Sigmoid colon (tissue), 7 donors: Measurements from ENCODE around the gene NEK4. TPM values are rescaled to one million over a fixed set of nuclear protein-coding genes. Genes with fewer than 3 reads are reported as not detected.

Experiments
- DNase-seq: peaks from one replicate; pipeline ENCODE4 v3.0.0-alpha.2; 2019
- H3K27ac ChIP-seq, 4 donors: fragments of 200-600 bp; sonication (generic); one replicate each; pipeline ENCODE4 v1.5.1; 2016 to 2019; ENCODE audit warnings: mild to moderate bottlenecking in 1 of 4
- H3K27me3 ChIP-seq, 3 donors: fragments of 200-600 bp; sonication (generic); one replicate each; pipeline ENCODE4 v1.5.1; 2019; ENCODE audit warnings: mild to moderate bottlenecking in 1 of 3
- H3K36me3 ChIP-seq, 4 donors: fragments of 200-600 bp; sonication (generic); one replicate each; pipeline ENCODE4 v1.5.1; 2016 to 2019
- H3K4me1 ChIP-seq, 4 donors: fragments of 200-600 bp; sonication (generic); one replicate each; pipeline ENCODE4 v1.5.1; 2017 to 2019
- H3K4me3 ChIP-seq, 4 donors: fragments of 200-600 bp; sonication (generic); one replicate each; pipeline ENCODE4 v1.5.1; 2017 to 2019; ENCODE audit warnings: mild to moderate bottlenecking in 2 of 4, moderate library complexity in 1 of 4
- H3K9me3 ChIP-seq, 4 donors: fragments of 200-600 bp in 3 of 4; sonication (generic) in 3 of 4; one replicate each; pipeline versions ENCODE4 v1.5.1 to v1.6.1; 2013 to 2019
- CTCF ChIP-seq, 4 experiments: fragments of 450-650 bp in 3 of 4; fragments of 200-600 bp in 1 of 4; IDR thresholded peaks; one replicate each; pipeline ENCODE4 v1.5.1; 2016 to 2019; ENCODE audit warnings: antibody characterized with exemption in 4 of 4, mild to moderate bottlenecking in 3 of 4, moderate library complexity in 2 of 4
- EP300 ChIP-seq, 4 donors: sonication (generic); formaldehyde crosslinking; IDR thresholded peaks; one replicate each; pipeline ENCODE4 v1.6.1; 2017; ENCODE audit warnings: antibody characterized with exemption in 4 of 4
- POLR2A ChIP-seq, 2 donors: fragments of 450-650 bp; IDR thresholded peaks; one replicate each; pipeline ENCODE4 v1.6.1; 2016; ENCODE audit warnings: antibody characterized with exemption in 2 of 2, mild to moderate bottlenecking in 2 of 2, moderate library complexity in 2 of 2
- POLR2AphosphoS5 ChIP-seq, 4 donors: sonication (generic); formaldehyde crosslinking; IDR thresholded peaks; one replicate each; pipeline ENCODE4 v1.6.1; 2017; ENCODE audit warnings: antibody characterized with exemption in 4 of 4
- WGBS, 2 donors: extraction: QIAGEN DNeasy Blood & Tissue Kit; methylation state at CpG; one replicate each; pipeline ENCODE4 v1.1.7; 2013; 5-methylcytosine and 5-hydroxymethylcytosine counted together
- intact Hi-C: fragments of 100-400 bp; cut with DNase I; formaldehyde crosslinking; loops from one replicate; pipeline ENCODE4 v1.15.1; 2023
- polyA plus RNA-seq, 3 donors: library from polyadenylated mRNA; stranded (reverse); fragments of 200-250 nt; gene quantifications; one replicate each; pipeline ENCODE4 v1.2.3, GENCODE V29; 2013
- total RNA-seq, 4 donors: library from RNA; depleted of rRNA; stranded (reverse); fragments of >200 nt; gene quantifications; one replicate each; pipeline ENCODE4 v1.1.0, GENCODE V29; 2016
- donor health status: healthy with polysubstance abuse.
- donor health status: Bipolar disorder and iron deficiency.
- donor health status: healthy.

NEK4 gene
- total and polyA plus RNA-seq, 7 donors, result 7.4 to 19.4 (median 17.1) TPM

DNA sequence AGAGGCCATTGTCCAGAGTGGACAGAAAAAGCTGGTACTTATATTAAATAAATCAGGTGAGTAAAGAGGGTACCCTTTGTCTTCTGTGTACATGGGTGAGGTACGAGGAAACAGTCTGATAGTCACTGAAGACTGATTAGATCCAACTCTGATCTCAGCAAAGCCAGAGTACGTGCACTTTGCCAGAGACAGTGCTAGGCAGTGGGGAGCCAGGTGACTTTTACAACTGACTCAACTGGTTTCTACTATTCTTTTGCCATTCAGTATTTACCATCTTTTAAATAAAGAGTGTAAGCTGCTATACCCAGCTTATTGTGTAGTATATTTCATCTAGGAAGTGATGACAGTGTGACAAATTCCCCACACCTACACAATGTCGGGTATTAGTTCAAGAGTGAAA, 81.6 kb downstream of the NEK4 start:
- no peak overlapping the region for H3K27ac ChIP-seq
- H3K9me3 ChIP-seq, result no peaks in the 10 kb centered on the region
- peaks cover 0 to 23% (median 20%) of the 10 kb centered on the region in 4 donors for H3K4me1 ChIP-seq
- H3K36me3 ChIP-seq, result peaks cover 40 to 72% (median 63%) of the 10 kb centered on the region in 4 donors
- TF ChIP-seq EP300 (IDR thresholded peaks at IDR 0.05) (no peak), POLR2A (IDR thresholded peaks at IDR 0.05) (no peak), POLR2AphosphoS5 (IDR thresholded peaks at IDR 0.05) (no peak), CTCF (IDR thresholded peaks at IDR 0.05) (no peak)
- no peak for DNase-seq
- WGBS, 2 donors, result 74 to 94% methylated on average over 3 of the region's 3 CpGs
- intact Hi-C loops, result loop anchor here (10.0 kb wide), 1 partner anchor 414 kb away; the partner anchor contains the start of gene WDR82
- H3K27me3 ChIP-seq, result no peaks in the 10 kb centered on the region
- no peak overlapping the region for H3K4me3 ChIP-seq

DNA sequence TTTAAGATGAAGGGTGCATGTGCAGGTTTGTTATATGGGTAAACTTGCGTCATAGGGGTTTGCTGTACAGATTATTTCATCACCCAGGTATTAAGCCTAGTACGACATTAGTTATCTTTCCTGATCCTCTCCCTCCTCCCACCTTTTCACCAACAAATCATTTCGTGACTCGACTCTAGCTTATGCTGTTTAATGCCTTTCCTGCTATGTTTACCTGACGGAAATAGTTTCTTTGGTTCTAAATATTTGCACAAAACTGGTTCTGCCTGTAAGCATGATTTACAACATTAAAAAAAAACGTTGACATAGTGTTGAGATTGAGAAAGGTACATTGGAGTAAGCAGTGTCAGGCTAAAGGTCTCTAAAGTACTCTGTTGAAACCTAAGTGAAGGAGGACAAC, 82.5 kb downstream of the NEK4 start:
- DNase-seq, result no peak
- Histone ChIP-seq H3K4me3 (no peak overlapping the region), H3K9me3 (no peaks in the 10 kb centered on the region), H3K4me1 (peaks cover 0 to 30% (median 28%) of the 10 kb centered on the region in 4 donors), H3K27me3 (no peaks in the 10 kb centered on the region), H3K27ac (no peak overlapping the region), H3K36me3 (peaks cover 38 to 63% (median 56%) of the 10 kb centered on the region in 4 donors)
- WGBS, 2 donors, result 31 to 75% methylated on average over 6 of the region's 6 CpGs
- intact Hi-C loops, result loop anchor here (10.0 kb wide), 1 partner anchor 413 kb away; the partner anchor contains the start of gene WDR82
- TF ChIP-seq EP300 (IDR thresholded peaks at IDR 0.05) (no peak), POLR2A (IDR thresholded peaks at IDR 0.05) (no peak), POLR2AphosphoS5 (IDR thresholded peaks at IDR 0.05) (no peak), CTCF (IDR thresholded peaks at IDR 0.05) (no peak)

- H3K4me3 ChIP-seq, result peak within 1 kb of the TSS; percentile 72 to 82 (median 76)
- H3K27ac ChIP-seq, result peak within 1 kb of the TSS; percentile 90 to 98 (median 94)
- TF ChIP-seq POLR2AphosphoS5 (IDR thresholded peaks at IDR 0.05) (peak; percentile 86 to 95 (median 91)), POLR2A (IDR thresholded peaks at IDR 0.05) (peak; percentile 39 to 60), CTCF (IDR thresholded peaks at IDR 0.05) (no peak), EP300 (IDR thresholded peaks at IDR 0.05) (peak in 1 of 4 donors; percentile 84)
- H3K4me1 ChIP-seq, result peaks cover 0 to 44% (median 34%) of the 10 kb centered on the region in 4 donors
- WGBS, 2 donors, result 0 to 1% methylated on average over 82 of the region's 82 CpGs
- intact Hi-C loops, result loop anchor here (1.0 to 10.0 kb wide), 2 partner anchors 19 to 411 kb away; partner anchors contain the start of genes GLT8D1 and WDR82
- H3K27me3 ChIP-seq, result no peaks in the 10 kb centered on the region
- peak; percentile 96 for DNase-seq
- H3K36me3 ChIP-seq, result peaks cover 29 to 40% (median 35%) of the 10 kb centered on the region in 4 donors
- no peaks in the 10 kb centered on the region for H3K9me3 ChIP-seq
Measured at GRCh38 chr3:52685709-52686691, 84.7 kb downstream of the NEK4 start, which contains the start of the genes GNL3 and PBRM1. Gene GNL3, plus strand, starts transcription at chr3:52686032. Its CDS starts 61 bp downstream, at chr3:52686093. Gene PBRM1, minus strand, starts transcription at chr3:52685913.

DNA sequence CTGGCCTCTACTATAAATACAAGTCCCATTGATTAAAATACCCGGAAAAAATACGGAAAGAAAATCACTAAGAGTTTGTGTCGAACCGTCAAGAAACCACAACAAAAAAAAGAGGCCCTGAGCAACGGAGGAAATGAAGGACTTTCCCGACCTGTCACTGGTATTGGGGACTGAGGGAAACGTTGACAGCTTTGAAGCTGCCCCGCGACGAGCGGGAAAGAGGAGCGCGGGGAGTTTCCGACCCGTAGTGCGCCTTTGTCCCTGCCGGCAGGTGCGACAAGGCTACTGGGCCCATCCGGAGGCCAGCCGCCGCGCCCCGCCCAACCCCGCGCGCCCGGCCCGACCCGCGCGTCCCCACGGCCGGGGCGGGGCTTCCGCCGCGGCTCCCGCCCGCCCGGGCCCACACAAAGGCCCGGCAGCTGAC, 85.4 kb downstream of the NEK4 start:
- intact Hi-C loops, result loop anchor here (10.0 kb wide), 1 partner anchor 410 kb away; the partner anchor contains the start of gene WDR82
- TF ChIP-seq POLR2A (IDR thresholded peaks at IDR 0.05) (peak; percentile 22 to 54), EP300 (IDR thresholded peaks at IDR 0.05) (no peak), CTCF (IDR thresholded peaks at IDR 0.05) (no peak), POLR2AphosphoS5 (IDR thresholded peaks at IDR 0.05) (peak; percentile 27 to 49 (median 36))

More for the DNA sequence above, 85.4 kb downstream of the NEK4 start:
- no peaks in the 10 kb centered on the region for H3K9me3 ChIP-seq
- 1% methylated on average over 41 of the region's 41 CpGs for WGBS, 2 donors
- H3K36me3 ChIP-seq, result peaks cover 22 to 37% (median 28%) of the 10 kb centered on the region in 4 donors
- peak overlapping the region; percentile 63 to 82 (median 76) for H3K4me3 ChIP-seq
- H3K27me3 ChIP-seq, result no peaks in the 10 kb centered on the region
- DNase-seq, result peak; percentile 87
- peaks cover 0 to 44% (median 34%) of the 10 kb centered on the region in 4 donors for H3K4me1 ChIP-seq
- peak overlapping the region; percentile 90 to 98 (median 94) for H3K27ac ChIP-seq
